ENCODE results near the gene PTK6.

Gene PTK6

GRCh38 chr20:63557481-63557891, 20.3 kb upstream of the PTK6 start:
- DNase-seq (ENCODE audit: low read depth), result no peak

GRCh38 chr20:63556873-63557478, 19.8 kb upstream of the PTK6 start:
- DNase-seq (ENCODE audit: low read depth), result no peak

- no peak for DNase-seq (ENCODE audit: low read depth)
Observed at GRCh38 chr20:63555661-63556381, 18.6 kb upstream of the PTK6 start.

- DNase-seq (ENCODE audit: low read depth), result no peak
Observed at GRCh38 chr20:63554361-63555278, 17.4 kb upstream of the PTK6 start.

- no peak for DNase-seq (ENCODE audit: low read depth)
Observed at GRCh38 chr20:63553933-63554290, 16.7 kb upstream of the PTK6 start, which contains the start of gene FNDC11. Gene FNDC11, plus strand, starts transcription at chr20:63554159. Its CDS starts 1,505 bp downstream, at chr20:63555664.

GRCh38 chr20:63553251-63553932, 16.2 kb upstream of the PTK6 start:
- peak; percentile 69 for DNase-seq (ENCODE audit: low read depth)

- DNase-seq (ENCODE audit: low read depth), result no peak
Observed at GRCh38 chr20:63552481-63553249, 15.5 kb upstream of the PTK6 start.

GRCh38 chr20:63551068-63551467, 13.9 kb upstream of the PTK6 start:
- DNase-seq (ENCODE audit: low read depth), result no peak

- no peak for DNase-seq (ENCODE audit: low read depth)
Observed at GRCh38 chr20:63549679-63550282, 12.6 kb upstream of the PTK6 start.

GRCh38 chr20:63549019-63549418, 11.8 kb upstream of the PTK6 start:
- no peak for DNase-seq (ENCODE audit: low read depth)

GRCh38 chr20:63548542-63548941, 11.4 kb upstream of the PTK6 start:
- no peak for DNase-seq (ENCODE audit: low read depth)

GRCh38 chr20:63547725-63548480, 10.7 kb upstream of the PTK6 start, which contains the start of gene SRMS:
Gene SRMS, minus strand, starts transcription at chr20:63547749. Its CDS starts 286 bp downstream, at chr20:63547463.
- no peak for DNase-seq (ENCODE audit: low read depth)

GRCh38 chr20:63546956-63547724, 10.0 kb upstream of the PTK6 start:
- no peak for DNase-seq (ENCODE audit: low read depth)

- DNase-seq (ENCODE audit: low read depth), result no peak
Observed at GRCh38 chr20:63546256-63546955, 9.2 kb upstream of the PTK6 start.

GRCh38 chr20:63545814-63546213, 8.6 kb upstream of the PTK6 start:
- no peak for DNase-seq (ENCODE audit: low read depth)

GRCh38 chr20:63544958-63545516, 7.9 kb upstream of the PTK6 start:
- DNase-seq (ENCODE audit: low read depth), result no peak

- DNase-seq (ENCODE audit: low read depth), result no peak
Observed at GRCh38 chr20:63544241-63544957, 7.2 kb upstream of the PTK6 start.

GRCh38 chr20:63543733-63544132, 6.6 kb upstream of the PTK6 start:
- DNase-seq (ENCODE audit: low read depth), result no peak
